PFSK-1 (cell line): ENCODE data around the gene TBC1D22B.

Source experiments
- FOXP2 ChIP-seq: optimal IDR thresholded peaks from 2 replicates; pipeline ENCODE3; 2011; ENCODE audit warnings: borderline replicate concordance, control low read depth, inconsistent platforms; ENCODE audit not compliant: insufficient read depth; ENCODE audit errors: extremely low read length, extremely low read depth
- POLR2AphosphoS5 ChIP-seq: IDR thresholded peaks from 2 replicates; pipeline ENCODE4 v1.6.1; 2012; ENCODE audit warnings: low read depth, mild to moderate bottlenecking, control low read depth, low read length, moderate library complexity
- SIN3A ChIP-seq: IDR thresholded peaks from 2 replicates; pipeline ENCODE4 v1.6.1; 2012; ENCODE audit warnings: mild to moderate bottlenecking, low read length, moderate library complexity, borderline replicate concordance; ENCODE audit not compliant: insufficient read depth
- TAF1 ChIP-seq: IDR thresholded peaks from 2 replicates; pipeline ENCODE4 v1.6.1; 2012; ENCODE audit warnings: low read length, control low read depth, borderline replicate concordance; ENCODE audit not compliant: insufficient read depth
- TF ChIP-seq, protein P1 (sequence below), 2 experiments: IDR thresholded peaks; 2 replicates each; pipeline versions ENCODE4 v1.6.1 to v1.8.0; 2011 to 2012; ENCODE audit warnings: low read depth in 2 of 2, low read length in 2 of 2, control low read depth in 1 of 2, inconsistent platforms in 1 of 2, mild to moderate bottlenecking in 1 of 2, moderate library complexity in 1 of 2; ENCODE audit not compliant: insufficient read depth in 1 of 2

Gene TBC1D22B

DNA sequence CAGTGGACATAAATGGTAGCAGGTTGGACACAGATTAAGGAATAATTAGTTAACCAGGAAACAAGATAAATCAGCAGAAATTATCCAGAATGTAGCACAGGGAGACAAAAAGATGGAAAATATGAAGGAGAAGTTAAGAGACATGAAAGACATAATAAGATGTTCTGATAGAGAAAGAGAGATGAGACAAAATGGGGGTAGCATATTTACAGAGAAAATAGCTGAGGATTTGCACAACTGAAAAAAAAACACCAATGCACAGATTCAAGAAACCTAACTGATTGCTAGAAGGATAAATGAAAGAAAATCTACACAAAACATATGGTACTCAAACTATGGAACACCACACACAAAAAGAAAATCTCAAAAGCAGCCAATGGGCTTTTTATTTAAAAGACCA is 34.6 kb upstream of the TBC1D22B start:
- TF ChIP-seq, protein P1, sequence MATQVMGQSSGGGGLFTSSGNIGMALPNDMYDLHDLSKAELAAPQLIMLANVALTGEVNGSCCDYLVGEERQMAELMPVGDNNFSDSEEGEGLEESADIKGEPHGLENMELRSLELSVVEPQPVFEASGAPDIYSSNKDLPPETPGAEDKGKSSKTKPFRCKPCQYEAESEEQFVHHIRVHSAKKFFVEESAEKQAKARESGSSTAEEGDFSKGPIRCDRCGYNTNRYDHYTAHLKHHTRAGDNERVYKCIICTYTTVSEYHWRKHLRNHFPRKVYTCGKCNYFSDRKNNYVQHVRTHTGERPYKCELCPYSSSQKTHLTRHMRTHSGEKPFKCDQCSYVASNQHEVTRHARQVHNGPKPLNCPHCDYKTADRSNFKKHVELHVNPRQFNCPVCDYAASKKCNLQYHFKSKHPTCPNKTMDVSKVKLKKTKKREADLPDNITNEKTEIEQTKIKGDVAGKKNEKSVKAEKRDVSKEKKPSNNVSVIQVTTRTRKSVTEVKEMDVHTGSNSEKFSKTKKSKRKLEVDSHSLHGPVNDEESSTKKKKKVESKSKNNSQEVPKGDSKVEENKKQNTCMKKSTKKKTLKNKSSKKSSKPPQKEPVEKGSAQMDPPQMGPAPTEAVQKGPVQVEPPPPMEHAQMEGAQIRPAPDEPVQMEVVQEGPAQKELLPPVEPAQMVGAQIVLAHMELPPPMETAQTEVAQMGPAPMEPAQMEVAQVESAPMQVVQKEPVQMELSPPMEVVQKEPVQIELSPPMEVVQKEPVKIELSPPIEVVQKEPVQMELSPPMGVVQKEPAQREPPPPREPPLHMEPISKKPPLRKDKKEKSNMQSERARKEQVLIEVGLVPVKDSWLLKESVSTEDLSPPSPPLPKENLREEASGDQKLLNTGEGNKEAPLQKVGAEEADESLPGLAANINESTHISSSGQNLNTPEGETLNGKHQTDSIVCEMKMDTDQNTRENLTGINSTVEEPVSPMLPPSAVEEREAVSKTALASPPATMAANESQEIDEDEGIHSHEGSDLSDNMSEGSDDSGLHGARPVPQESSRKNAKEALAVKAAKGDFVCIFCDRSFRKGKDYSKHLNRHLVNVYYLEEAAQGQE (IDR thresholded peaks at IDR 0.05; ENCODE audit: insufficient read depth in 1 of 2, low read depth in 2 of 2, low read length in 2 of 2): no peak
- TF ChIP-seq FOXP2: no peak
- no peak for TF ChIP-seq TAF1

DNA sequence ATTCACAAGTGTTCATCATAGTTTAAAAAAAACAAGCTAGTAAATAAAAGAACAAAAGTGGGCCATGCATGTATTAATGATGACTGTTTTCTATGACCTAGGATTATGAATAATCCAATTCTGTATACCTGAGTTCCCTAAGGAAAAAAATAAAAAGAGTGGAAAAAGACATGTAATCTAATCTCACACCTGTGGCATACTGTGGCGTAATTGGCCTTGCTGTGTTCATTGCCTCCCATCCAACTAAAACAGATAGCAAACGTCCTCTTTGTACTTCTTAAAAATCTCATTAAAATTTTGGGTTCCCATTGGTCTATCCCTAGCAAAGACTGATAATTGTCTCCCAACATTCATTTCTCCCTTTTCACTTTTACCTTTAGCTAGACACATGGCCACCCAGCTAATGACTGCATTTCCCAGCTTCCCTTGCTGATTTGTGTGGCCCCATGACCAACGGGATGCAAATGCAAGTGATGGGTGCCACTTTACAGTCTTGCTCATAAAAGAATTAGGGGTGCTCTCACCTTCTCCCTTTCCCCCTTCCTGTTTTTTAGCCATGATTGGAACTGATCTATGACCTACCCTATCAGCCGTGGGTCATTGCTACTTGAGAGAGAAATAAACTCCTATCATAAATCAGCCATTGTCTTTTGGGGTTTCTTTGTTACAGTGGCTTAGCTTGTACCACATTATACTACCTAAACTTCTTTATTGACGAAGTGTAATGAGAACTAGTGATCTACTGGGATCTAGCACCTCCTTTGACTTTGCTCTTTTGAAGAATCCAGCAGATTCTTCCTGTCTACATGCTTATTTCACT is 32.0 kb upstream of the TBC1D22B start:
- no peak for TF ChIP-seq POLR2AphosphoS5
- TF ChIP-seq TAF1: no peak
- TF ChIP-seq FOXP2: no peak
- TF ChIP-seq, protein P1 (IDR thresholded peaks at IDR 0.05; ENCODE audit: insufficient read depth in 1 of 2, low read depth in 2 of 2, low read length in 2 of 2): no peak
- TF ChIP-seq SIN3A: no peak

DNA sequence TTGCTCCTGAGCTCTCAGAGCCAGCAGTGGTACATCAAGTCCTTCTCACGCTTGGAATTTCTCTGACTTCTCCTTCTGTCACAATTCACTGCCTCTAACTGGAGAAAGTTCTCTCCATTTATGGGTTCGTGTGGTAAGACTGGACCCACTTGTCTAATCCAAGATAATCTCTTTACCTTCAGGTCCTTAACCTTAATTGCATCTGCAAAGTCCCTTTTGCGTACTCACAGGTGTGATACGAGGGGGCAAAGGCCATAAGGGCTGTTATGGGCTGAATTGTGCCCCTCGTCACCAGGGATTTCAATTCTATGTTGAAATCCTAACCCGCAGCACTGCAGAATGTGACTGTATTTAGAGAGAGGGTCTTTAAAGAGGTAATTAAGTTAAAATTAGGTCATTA is 27.5 kb upstream of the TBC1D22B start:
- TF ChIP-seq POLR2AphosphoS5: no peak
- TF ChIP-seq, protein P1 (IDR thresholded peaks at IDR 0.05; ENCODE audit: insufficient read depth in 1 of 2, low read depth in 2 of 2, low read length in 2 of 2): no peak
- no peak for TF ChIP-seq SIN3A
- TF ChIP-seq TAF1: no peak
- TF ChIP-seq FOXP2: no peak

DNA sequence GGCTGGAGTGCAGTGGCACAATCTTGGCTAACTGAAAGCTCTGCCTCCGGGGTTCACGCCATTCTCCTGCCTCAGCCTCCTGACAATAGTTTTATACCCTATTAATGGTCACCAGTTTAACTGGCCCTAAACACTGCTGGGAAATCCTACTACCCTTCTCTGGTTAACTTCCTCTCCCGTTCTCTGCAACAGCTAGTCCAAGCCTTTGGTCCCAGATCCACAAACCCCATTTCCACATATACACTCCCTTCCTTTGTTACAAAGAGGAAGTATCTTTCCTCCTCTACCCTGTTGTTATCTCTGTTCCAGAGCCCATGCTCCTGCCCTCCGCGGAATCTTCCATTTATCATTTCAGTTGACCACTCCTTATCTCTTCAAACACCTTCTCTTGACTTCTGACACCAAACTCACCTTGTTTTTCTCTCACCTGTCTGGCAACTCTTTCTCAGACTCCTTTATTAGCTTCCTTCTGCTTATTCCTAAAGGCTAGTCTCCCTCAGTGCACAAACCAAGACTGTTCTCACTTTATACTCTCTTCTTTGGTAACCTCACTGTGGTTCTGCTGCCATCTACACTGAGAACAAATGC is 25.0 kb upstream of the TBC1D22B start:
- TF ChIP-seq POLR2AphosphoS5: no peak
- TF ChIP-seq FOXP2: no peak
- no peak for TF ChIP-seq TAF1
- no peak for TF ChIP-seq SIN3A
- TF ChIP-seq, protein P1 (IDR thresholded peaks at IDR 0.05; ENCODE audit: insufficient read depth in 1 of 2, low read depth in 2 of 2, low read length in 2 of 2): no peak
